Choroid plexus epithelial cell (primary cell): ENCODE data around the gene KIR3DL3.
"Not testable (repeated sequence)": the region's sequence is repeated elsewhere in the genome, so short reads cannot be mapped to it uniquely, and the experiment has no call there.

ENCODE experiments used
- DNase-seq: peaks from one replicate; pipeline ENCODE4 v3.0.0-alpha.2; 2010; ENCODE audit warnings: low read depth
- H3K4me3 ChIP-seq: 2 replicates; pipeline ENCODE4 v1.5.1; 2011; ENCODE audit warnings: low read depth, mild to moderate bottlenecking, control low read depth, low read length, moderate library complexity
- CTCF ChIP-seq: conservative IDR thresholded peaks from 2 replicates; pipeline ENCODE4 v1.5.1; 2011; ENCODE audit warnings: low read depth, mild to moderate bottlenecking, control low read depth, inconsistent platforms, low read length, moderate library complexity

Gene KIR3DL3

GRCh38 chr19:54709212-54709948 is 14.9 kb upstream of the KIR3DL3 start:
- DNase-seq: no peak
- no peak for TF ChIP-seq CTCF
- H3K4me3 ChIP-seq: no peak overlapping the region

- H3K4me3 ChIP-seq, DNase-seq: not testable (repeated sequence)
These were observed 14.3 kb upstream of the KIR3DL3 start for GRCh38 chr19:54709956-54710355.

GRCh38 chr19:54724644-54725043 is 402 bp downstream of the KIR3DL3 start:
- H3K4me3 ChIP-seq: no peak overlapping the region
- no peak for DNase-seq
- TF ChIP-seq CTCF: no peak

- DNase-seq: no peak
- TF ChIP-seq CTCF: no peak
- H3K4me3 ChIP-seq: no peak overlapping the region
These were observed 1.1 kb downstream of the KIR3DL3 start for GRCh38 chr19:54725321-54725720.

- no peak for TF ChIP-seq CTCF
These were observed 3.3 kb downstream of the KIR3DL3 start for GRCh38 chr19:54727562-54727961.

GRCh38 chr19:54728167-54728566 is 3.9 kb downstream of the KIR3DL3 start:
- H3K4me3 ChIP-seq: no peak overlapping the region
- no peak for DNase-seq
- no peak for TF ChIP-seq CTCF

More at GRCh38 chr19:54727562-54727961, 3.3 kb downstream of the KIR3DL3 start:
- no peak overlapping the region for H3K4me3 ChIP-seq
- no peak for DNase-seq

- TF ChIP-seq CTCF: no peak
- DNase-seq: no peak
- no peak overlapping the region for H3K4me3 ChIP-seq
These were observed 5.4 kb downstream of the KIR3DL3 start for GRCh38 chr19:54729416-54730188.
